ACC112 (cell line): ENCODE measurements around the gene ORC2.
"Not testable (repeated sequence)": the region's sequence is repeated elsewhere in the genome, so short reads cannot be mapped to it uniquely, and the experiment has no call there.

Source experiments
- H2AFZ ChIP-seq: fragments of 200-600 bp; sonication (generic); one replicate; pipeline ENCODE4 v1.6.0; 2017; ENCODE audit warnings: antibody characterized with exemption, low read length; ENCODE audit not compliant: unreplicated experiment
- H3K27ac ChIP-seq: fragments of 200-600 bp; sonication (generic); 2 replicates; pipeline ENCODE4 v1.5.1; 2014; ENCODE audit warnings: low read depth, mild to moderate bottlenecking, antibody characterized with exemption, low read length, moderate library complexity
- H3K27me3 ChIP-seq: fragments of 200-600 bp; sonication (generic); 2 replicates; pipeline ENCODE4 v1.6.1; 2014; ENCODE audit warnings: mild to moderate bottlenecking, antibody characterized with exemption, low read length, moderate library complexity, mixed read lengths; ENCODE audit not compliant: insufficient read depth
- H3K36me3 ChIP-seq: fragments of 200-600 bp; sonication (generic); 2 replicates; pipeline ENCODE4 v1.6.1; 2016; ENCODE audit warnings: mild to moderate bottlenecking, antibody characterized with exemption, low read length, moderate library complexity, mixed read lengths; ENCODE audit not compliant: insufficient read depth
- H3K4me1 ChIP-seq: fragments of 200-600 bp; sonication (generic); one replicate; pipeline ENCODE4 v1.6.1; 2016; ENCODE audit warnings: low read length, mixed read lengths; ENCODE audit not compliant: insufficient read depth, unreplicated experiment, control insufficient read depth
- H3K4me3 ChIP-seq: fragments of 200-600 bp; sonication (generic); 2 replicates; pipeline ENCODE4 v1.5.1; 2014; ENCODE audit warnings: mild to moderate bottlenecking, low read depth, low read length
- H3K79me2 ChIP-seq: fragments of 200-600 bp; sonication (generic); one replicate; pipeline ENCODE4 v1.6.0; 2016; ENCODE audit warnings: low read length; ENCODE audit not compliant: control insufficient read depth, unreplicated experiment, insufficient read depth

The ORC2 gene

GRCh38 chr2:200888704-200889625 lies 74.5 kb downstream of the ORC2 start, which contains the start of the genes NIF3L1 and PPIL3:
Gene NIF3L1 (plus strand): TSS chr2:200889371. CDS start chr2:200891944, 2,573 bp downstream.
Gene PPIL3 (minus strand): TSS chr2:200889077. CDS start chr2:200887615, 1,462 bp downstream.
- Histone ChIP-seq H3K36me3 (peaks cover 6% of the 10 kb centered on the region), H3K4me1 (peaks cover 16% of the 10 kb centered on the region), H3K27ac (peak within 1 kb of the TSS; percentile 96), H3K27me3 (no peaks in the 10 kb centered on the region), H2AFZ (peak within 1 kb of the TSS; percentile 95), H3K4me3 (peak within 1 kb of the TSS; percentile 93), H3K79me2 (peaks cover 53% of the 10 kb centered on the region)

DNA sequence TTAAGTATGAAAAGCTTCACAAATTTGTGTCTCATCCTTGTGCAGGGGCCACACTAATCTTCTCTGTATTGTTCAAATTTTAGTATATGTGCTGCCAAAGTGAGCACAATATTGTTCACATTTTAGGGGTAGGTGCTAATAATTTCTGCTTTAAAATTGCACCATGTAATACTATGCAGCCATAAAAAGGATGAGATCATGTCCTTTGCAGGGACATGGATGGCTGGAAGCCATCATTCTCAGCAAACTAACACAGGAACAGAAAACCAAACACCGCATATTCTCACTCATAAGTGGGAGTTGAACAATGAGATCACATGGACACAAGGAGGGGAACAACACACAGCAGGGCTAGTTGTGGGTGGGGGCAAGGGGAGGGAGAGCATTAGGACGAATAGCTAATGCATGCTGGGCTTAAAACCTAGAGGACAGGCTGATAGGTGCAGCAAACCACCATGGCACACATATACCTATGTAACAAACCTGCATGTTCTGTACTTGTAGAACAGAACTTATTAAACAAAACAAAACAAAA lies 81.7 kb downstream of the ORC2 start:
- H3K4me1 ChIP-seq, H3K4me3 ChIP-seq, H2AFZ ChIP-seq, H3K27me3 ChIP-seq, H3K27ac ChIP-seq, H3K79me2 ChIP-seq: not testable (repeated sequence)
- H3K36me3 ChIP-seq, result peaks cover 24% of the 10 kb centered on the region

DNA sequence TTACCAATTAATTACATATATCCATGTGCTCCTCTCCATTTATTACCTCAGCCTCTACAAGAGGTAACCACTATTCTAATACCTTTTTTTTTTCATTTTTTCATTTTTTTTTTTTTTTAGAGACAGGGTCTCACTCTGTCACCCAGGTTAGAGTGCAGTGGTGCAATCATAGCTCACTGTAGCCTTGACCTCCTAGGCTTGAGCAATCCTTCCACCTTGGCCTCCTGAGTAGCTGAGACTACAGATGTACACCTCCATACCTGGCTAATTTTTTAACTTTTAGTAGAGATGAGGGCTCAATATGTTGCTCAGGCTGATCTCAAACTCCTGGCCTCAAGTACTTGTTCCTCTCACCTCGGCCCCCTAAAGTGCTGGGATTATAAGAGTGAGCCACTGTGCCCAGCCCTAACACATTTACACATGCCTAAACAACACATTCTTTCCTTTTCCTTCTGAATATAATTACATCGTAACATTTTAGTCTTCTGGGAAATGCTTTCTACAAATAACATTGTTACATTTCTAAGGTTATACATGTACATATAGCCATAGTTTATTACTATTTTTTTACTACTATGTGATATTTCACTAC lies 85.1 kb downstream of the ORC2 start:
- Histone ChIP-seq H3K4me1 (no peaks in the 10 kb centered on the region), H3K36me3 (peaks cover 31% of the 10 kb centered on the region), H3K27me3 (no peaks in the 10 kb centered on the region), H3K27ac (no peak overlapping the region), H3K4me3 (no peak overlapping the region), H2AFZ (no peak overlapping the region), H3K79me2 (no peaks in the 10 kb centered on the region)

GRCh38 chr2:200877443-200877842 lies 86.0 kb downstream of the ORC2 start:
- Histone ChIP-seq H3K4me1 (no peaks in the 10 kb centered on the region), H3K27me3 (no peaks in the 10 kb centered on the region), H3K36me3 (peaks cover 31% of the 10 kb centered on the region), H2AFZ (no peak overlapping the region), H3K27ac (no peak overlapping the region), H3K4me3 (no peak overlapping the region), H3K79me2 (no peaks in the 10 kb centered on the region)

- Histone ChIP-seq H2AFZ (no peak overlapping the region), H3K27me3 (no peaks in the 10 kb centered on the region), H3K27ac (no peak overlapping the region), H3K36me3 (peaks cover 25% of the 10 kb centered on the region), H3K4me3 (no peak overlapping the region), H3K4me1 (no peaks in the 10 kb centered on the region), H3K79me2 (no peaks in the 10 kb centered on the region)
Measured at GRCh38 chr2:200873560-200873959, 89.9 kb downstream of the ORC2 start.

DNA sequence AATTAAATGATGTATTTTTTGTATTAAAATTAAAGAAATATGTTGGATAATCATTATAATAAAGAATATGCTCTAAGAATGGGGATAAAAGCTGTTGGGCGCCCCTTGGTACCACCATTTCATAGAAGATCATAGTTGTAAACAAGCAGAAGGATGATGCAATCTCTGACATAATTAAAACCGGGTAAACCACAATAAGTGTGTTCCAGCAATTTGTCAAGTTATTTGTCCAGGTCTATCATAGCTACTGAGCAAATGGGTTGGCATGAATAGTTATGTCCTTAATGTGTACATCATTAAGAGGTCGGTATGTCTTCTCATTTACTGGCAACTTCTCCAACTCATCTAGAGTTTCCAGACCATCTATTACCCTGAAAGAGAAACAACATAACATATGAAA lies 92.3 kb downstream of the ORC2 start:
- Histone ChIP-seq H3K27ac (no peak overlapping the region), H2AFZ (no peak overlapping the region), H3K36me3 (peaks cover 21% of the 10 kb centered on the region), H3K4me3 (no peak overlapping the region), H3K27me3 (no peaks in the 10 kb centered on the region), H3K4me1 (peaks cover 8% of the 10 kb centered on the region), H3K79me2 (no peaks in the 10 kb centered on the region)

DNA sequence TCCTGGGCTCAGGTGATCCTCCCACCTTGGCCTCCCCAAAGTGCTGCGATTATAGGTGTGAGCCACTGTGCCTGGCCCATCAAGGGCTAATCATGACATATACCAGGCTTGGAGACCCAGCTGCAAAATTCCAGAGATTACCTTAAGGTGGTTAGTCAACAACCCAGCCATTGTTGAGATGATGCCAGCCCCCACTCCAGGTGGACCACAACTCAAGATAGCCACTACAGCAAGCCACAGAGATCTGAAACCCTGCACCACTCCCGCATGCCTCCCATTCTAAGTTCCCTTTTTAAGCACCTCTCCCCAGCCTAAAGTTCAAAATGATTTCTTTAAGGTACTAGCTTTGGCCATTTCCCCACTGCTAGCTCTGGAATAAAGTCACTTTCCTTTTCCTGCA lies 94.4 kb downstream of the ORC2 start:
- Histone ChIP-seq H3K79me2 (peaks cover 6% of the 10 kb centered on the region), H3K27me3 (no peaks in the 10 kb centered on the region), H3K27ac (no peak overlapping the region), H2AFZ (no peak overlapping the region), H3K4me1 (peaks cover 13% of the 10 kb centered on the region), H3K4me3 (no peak overlapping the region), H3K36me3 (peaks cover 10% of the 10 kb centered on the region)

DNA sequence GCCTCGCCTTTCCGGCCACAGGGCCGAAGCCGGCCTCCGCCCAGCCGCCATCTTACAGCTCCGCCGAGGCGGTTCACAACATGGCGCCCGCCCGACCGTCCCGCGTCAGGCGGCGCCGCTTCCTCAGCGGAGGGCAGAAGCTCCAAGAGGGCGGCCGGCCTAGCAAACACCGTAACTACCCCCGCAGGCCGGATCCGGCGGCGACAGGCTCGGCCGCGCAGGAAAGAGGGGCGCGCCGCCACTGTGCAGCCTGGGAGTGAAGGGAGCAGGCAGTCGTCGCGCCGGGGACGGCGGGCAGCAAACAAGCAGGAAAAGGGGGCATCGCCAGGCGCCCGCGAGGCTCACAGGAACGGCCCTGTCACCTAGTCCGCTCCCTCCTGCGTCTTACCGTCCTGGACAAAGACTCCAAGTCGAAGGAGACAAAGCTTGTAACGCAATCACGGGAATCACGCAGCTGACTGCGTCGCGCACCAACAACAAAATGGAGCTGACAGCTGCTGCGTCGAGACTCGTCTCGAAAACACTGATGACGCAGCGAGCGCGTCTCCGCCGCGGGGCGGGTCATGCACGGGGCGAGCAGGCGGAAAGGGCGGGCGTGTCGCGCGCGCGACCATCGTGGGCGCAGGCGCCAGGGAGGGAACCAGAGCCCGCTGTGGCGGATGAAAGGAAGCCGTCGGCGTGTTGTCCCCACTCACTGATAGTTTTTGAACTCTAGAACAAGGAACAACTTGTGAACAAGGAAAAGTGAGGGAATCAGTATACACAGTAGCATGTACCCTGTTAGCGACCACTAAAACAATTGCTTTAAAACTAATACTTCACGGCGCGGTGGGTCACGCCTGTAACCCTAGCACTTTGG lies 99.1 kb downstream of the ORC2 start, which contains the start of gene CLK1:
CLK1 (minus strand) TSS at position 483 of the 859 bp plus-strand sequence. CDS start 2,796 bp downstream, outside the sequence.
- Histone ChIP-seq H2AFZ (peak within 1 kb of the TSS; percentile 49), H3K79me2 (peaks cover 52% of the 10 kb centered on the region), H3K4me1 (peaks cover 38% of the 10 kb centered on the region)

GRCh38 chr2:200863782-200864175 lies 99.7 kb downstream of the ORC2 start:
- H3K4me1 ChIP-seq, result peaks cover 42% of the 10 kb centered on the region
- peaks cover 58% of the 10 kb centered on the region for H3K79me2 ChIP-seq
- H3K4me3 ChIP-seq, result peak overlapping the region; percentile 91
- H3K36me3 ChIP-seq, result peaks cover 36% of the 10 kb centered on the region
- peak overlapping the region; percentile 94 for H3K27ac ChIP-seq
- H2AFZ ChIP-seq, result peak overlapping the region; percentile 49
- no peaks in the 10 kb centered on the region for H3K27me3 ChIP-seq

More for the DNA sequence above, 99.1 kb downstream of the ORC2 start, which contains the start of gene CLK1:
- H3K4me3 ChIP-seq, result peak within 1 kb of the TSS; percentile 91
- no peaks in the 10 kb centered on the region for H3K27me3 ChIP-seq
- peak within 1 kb of the TSS; percentile 94 for H3K27ac ChIP-seq
- peaks cover 30% of the 10 kb centered on the region for H3K36me3 ChIP-seq

DNA sequence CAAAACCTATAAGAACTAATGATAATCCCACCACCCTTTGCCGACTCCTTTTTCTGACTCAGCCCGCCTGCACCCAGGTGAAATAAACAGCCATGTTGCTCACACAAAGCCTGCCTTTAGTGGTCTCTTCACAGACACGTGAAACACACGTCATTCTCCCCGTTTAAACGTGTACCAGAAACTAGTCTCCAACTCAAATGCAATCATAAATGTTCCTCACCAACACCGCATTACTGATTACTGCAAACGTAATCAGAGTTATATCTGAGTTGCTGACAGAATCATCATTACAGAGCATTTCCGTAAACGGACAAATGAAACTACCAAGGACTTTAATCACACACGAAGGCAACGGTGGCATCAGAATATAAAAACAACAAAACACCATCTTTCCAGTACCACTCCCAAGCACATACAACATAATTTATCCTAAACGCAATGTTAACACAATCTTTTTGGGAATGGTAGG lies 100.9 kb downstream of the ORC2 start:
- Histone ChIP-seq H3K4me1 (peaks cover 42% of the 10 kb centered on the region), H3K27me3 (no peaks in the 10 kb centered on the region), H3K36me3 (peaks cover 48% of the 10 kb centered on the region), H3K4me3 (peak overlapping the region; percentile 91), H2AFZ (no peak overlapping the region), H3K79me2 (peaks cover 70% of the 10 kb centered on the region), H3K27ac (peak overlapping the region; percentile 94)
